ENCODE data around the gene IL1RAPL2. TPM values are rescaled to one million over a fixed set of nuclear protein-coding genes. Genes with fewer than 3 reads are reported as not detected.

IL1RAPL2 gene
- polyA plus RNA-seq, 3 donors: not detected

DNA sequence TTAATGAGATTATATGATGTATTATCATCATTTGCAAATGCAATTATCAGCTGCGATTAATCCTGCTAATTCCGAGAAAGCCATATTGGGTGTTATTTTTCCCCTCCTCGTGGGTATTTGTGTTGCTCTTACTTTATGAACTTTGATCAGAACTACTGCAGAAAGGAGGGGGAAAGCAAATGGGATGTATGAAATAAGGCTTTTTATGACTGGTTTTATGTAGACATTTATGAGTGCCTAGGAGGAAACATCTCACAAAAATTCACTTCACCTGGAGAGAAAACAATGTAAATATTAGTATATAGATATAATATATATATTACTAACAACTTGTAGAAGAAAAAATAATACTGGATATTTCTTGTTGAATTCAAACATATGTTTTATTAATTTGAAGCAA, 440.1 kb downstream of the IL1RAPL2 start:
- peaks cover 0 to 2% (median 0%) of the 10 kb centered on the region in 7 donors for H3K9me3 Mint-ChIP-seq
- Histone ChIP-seq H3K79me2 (ENCODE audit: insufficient read depth, low read length) (no peaks in the 10 kb centered on the region), H3K36me3 (replicated peaks in 1 of 2; ENCODE audit: control insufficient read depth in 1 of 2, insufficient read depth in 2 of 2, low read length in 2 of 2) (no peaks in the 10 kb centered on the region), H3K9ac (ENCODE audit: insufficient read depth, low read length, poor library complexity, severe bottlenecking) (no peak overlapping the region), H3K4me2 (replicated peaks; ENCODE audit: extremely low read depth, low read length, poor library complexity, severe bottlenecking) (no peak overlapping the region), H4K20me1 (ENCODE audit: insufficient read depth, low read length) (no peaks in the 10 kb centered on the region), H3K4me3 (replicated peaks in 1 of 3; ENCODE audit: low read depth in 2 of 3, low read length in 3 of 3) (no peak overlapping the region), H3K9me3 (replicated peaks in 1 of 2; ENCODE audit: control insufficient read depth in 1 of 2, insufficient read depth in 1 of 2, low read length in 2 of 2) (no peaks in the 10 kb centered on the region), H3K27ac (ENCODE audit: low read depth in 1 of 2, low read length in 2 of 2) (no peak overlapping the region), H3K27me3 (ENCODE audit: control insufficient read depth in 2 of 2, insufficient read depth in 2 of 2, low read length in 2 of 2) (no peaks in the 10 kb centered on the region), H3K4me1 (ENCODE audit: control insufficient read depth in 1 of 2, insufficient read depth in 2 of 2, low read length in 2 of 2) (no peaks in the 10 kb centered on the region), H2AFZ (ENCODE audit: insufficient read depth, low read depth, low read length, poor library complexity, severe bottlenecking) (no peak overlapping the region)
- H3K27ac Mint-ChIP-seq: no peak overlapping the region
- DNase-seq: no peak
- TF ChIP-seq, protein P1, sequence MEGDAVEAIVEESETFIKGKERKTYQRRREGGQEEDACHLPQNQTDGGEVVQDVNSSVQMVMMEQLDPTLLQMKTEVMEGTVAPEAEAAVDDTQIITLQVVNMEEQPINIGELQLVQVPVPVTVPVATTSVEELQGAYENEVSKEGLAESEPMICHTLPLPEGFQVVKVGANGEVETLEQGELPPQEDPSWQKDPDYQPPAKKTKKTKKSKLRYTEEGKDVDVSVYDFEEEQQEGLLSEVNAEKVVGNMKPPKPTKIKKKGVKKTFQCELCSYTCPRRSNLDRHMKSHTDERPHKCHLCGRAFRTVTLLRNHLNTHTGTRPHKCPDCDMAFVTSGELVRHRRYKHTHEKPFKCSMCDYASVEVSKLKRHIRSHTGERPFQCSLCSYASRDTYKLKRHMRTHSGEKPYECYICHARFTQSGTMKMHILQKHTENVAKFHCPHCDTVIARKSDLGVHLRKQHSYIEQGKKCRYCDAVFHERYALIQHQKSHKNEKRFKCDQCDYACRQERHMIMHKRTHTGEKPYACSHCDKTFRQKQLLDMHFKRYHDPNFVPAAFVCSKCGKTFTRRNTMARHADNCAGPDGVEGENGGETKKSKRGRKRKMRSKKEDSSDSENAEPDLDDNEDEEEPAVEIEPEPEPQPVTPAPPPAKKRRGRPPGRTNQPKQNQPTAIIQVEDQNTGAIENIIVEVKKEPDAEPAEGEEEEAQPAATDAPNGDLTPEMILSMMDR (IDR thresholded peaks at IDR 0.05): no peak
- no peaks in the 10 kb centered on the region for H3K4me1 Mint-ChIP-seq
- intact Hi-C loops (cut with micrococcal nuclease): no loop called here
- WGBS (ENCODE audit: insufficient coverage): no CpG with 5 or more reads among the region's 3 CpGs
- H3K4me3 Mint-ChIP-seq: no peak overlapping the region
- no peaks in the 10 kb centered on the region for H3K36me3 Mint-ChIP-seq
- peaks cover 0 to 2% (median under 1%) of the 10 kb centered on the region in 3 donors for H3K27me3 Mint-ChIP-seq (ENCODE audit: low read depth in 3 of 3)

DNA sequence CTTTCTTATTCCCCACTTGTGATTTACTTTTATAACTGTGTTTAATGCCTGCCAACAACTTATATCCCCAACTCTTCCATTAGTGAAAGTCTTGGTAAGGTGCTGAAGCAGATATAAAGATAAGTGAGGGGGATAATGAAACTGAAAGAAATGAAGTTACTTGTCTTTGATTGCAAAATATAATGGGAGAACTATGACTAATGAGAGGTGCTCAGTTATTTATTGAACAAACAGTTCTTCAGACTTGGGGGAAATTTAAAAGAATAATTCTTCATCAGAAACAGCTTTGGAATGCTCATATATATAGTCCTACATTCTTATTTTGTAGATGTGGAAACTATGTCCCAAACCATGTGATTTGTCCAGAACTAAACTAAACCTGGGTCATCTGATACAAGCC, 441.0 kb downstream of the IL1RAPL2 start:
- TF ChIP-seq, protein P1 (IDR thresholded peaks at IDR 0.05): no peak
- H3K36me3 ChIP-seq (replicated peaks in 1 of 2; ENCODE audit: control insufficient read depth in 1 of 2, insufficient read depth in 2 of 2, low read length in 2 of 2): no peaks in the 10 kb centered on the region
- no peak overlapping the region for H3K4me3 Mint-ChIP-seq

More for the DNA sequence above, 441.0 kb downstream of the IL1RAPL2 start:
- Mint-ChIP-seq H3K27me3 (ENCODE audit: low read depth in 3 of 3) (peaks cover 0 to 2% (median 0%) of the 10 kb centered on the region in 3 donors), H3K36me3 (no peaks in the 10 kb centered on the region), H3K9me3 (peaks cover 0 to 2% (median 0%) of the 10 kb centered on the region in 7 donors), H3K4me1 (no peaks in the 10 kb centered on the region), H3K27ac (no peak overlapping the region)
- intact Hi-C loops (cut with micrococcal nuclease): no loop called here
- no peaks in the 10 kb centered on the region for H3K27me3 ChIP-seq (ENCODE audit: control insufficient read depth in 2 of 2, insufficient read depth in 2 of 2, low read length in 2 of 2)
- H3K9me3 ChIP-seq (replicated peaks in 1 of 2; ENCODE audit: control insufficient read depth in 1 of 2, insufficient read depth in 1 of 2, low read length in 2 of 2): no peaks in the 10 kb centered on the region
- H3K9ac ChIP-seq (ENCODE audit: insufficient read depth, low read length, poor library complexity, severe bottlenecking): no peak overlapping the region
- H3K4me2 ChIP-seq (replicated peaks; ENCODE audit: extremely low read depth, low read length, poor library complexity, severe bottlenecking): no peak overlapping the region
- H3K4me1 ChIP-seq (ENCODE audit: control insufficient read depth in 1 of 2, insufficient read depth in 2 of 2, low read length in 2 of 2): no peaks in the 10 kb centered on the region
- DNase-seq: no peak
- no peaks in the 10 kb centered on the region for H3K79me2 ChIP-seq (ENCODE audit: insufficient read depth, low read length)
- H2AFZ ChIP-seq (ENCODE audit: insufficient read depth, low read depth, low read length, poor library complexity, severe bottlenecking): no peak overlapping the region
- no peak overlapping the region for H3K27ac ChIP-seq (ENCODE audit: low read depth in 1 of 2, low read length in 2 of 2)
- no peak overlapping the region for H3K4me3 ChIP-seq (replicated peaks in 1 of 3; ENCODE audit: low read depth in 2 of 3, low read length in 3 of 3)
- H4K20me1 ChIP-seq (ENCODE audit: insufficient read depth, low read length): no peaks in the 10 kb centered on the region
